AG10803 (cell line): ENCODE measurements around the gene NOS1.
"Not testable (repeated sequence)": the region's sequence is repeated elsewhere in the genome, so short reads cannot be mapped to it uniquely, and the experiment has no call there.

Experiments used
- DNase-seq: peaks from one replicate; pipeline ENCODE4 v3.0.0; 2010; ENCODE audit warnings: low read depth
- H3K4me3 ChIP-seq: 2 replicates; pipeline ENCODE4 v1.5.1; 2011; ENCODE audit warnings: mild to moderate bottlenecking, low read length, control low read depth
- CTCF ChIP-seq: conservative IDR thresholded peaks from 2 replicates; pipeline ENCODE4 v1.5.1; 2011; ENCODE audit warnings: mild to moderate bottlenecking, low read length, control low read depth, inconsistent platforms

NOS1 gene

GRCh38 chr12:117400912-117401311, 39.5 kb upstream of the NOS1 start:
- H3K4me3 ChIP-seq = no peak overlapping the region
- no peak for DNase-seq
- TF ChIP-seq CTCF = no peak

GRCh38 chr12:117398482-117398881, 37.1 kb upstream of the NOS1 start:
- H3K4me3 ChIP-seq, DNase-seq: not testable (repeated sequence)

- TF ChIP-seq CTCF = no peak
Measured at GRCh38 chr12:117395766-117396165, 34.3 kb upstream of the NOS1 start.

GRCh38 chr12:117394491-117394890, 33.1 kb upstream of the NOS1 start:
- no peak for DNase-seq
- H3K4me3 ChIP-seq = no peak overlapping the region
- no peak for TF ChIP-seq CTCF

More at GRCh38 chr12:117395766-117396165, 34.3 kb upstream of the NOS1 start:
- no peak for DNase-seq
- no peak overlapping the region for H3K4me3 ChIP-seq

GRCh38 chr12:117393656-117394055, 32.2 kb upstream of the NOS1 start:
- no peak for DNase-seq
- no peak for TF ChIP-seq CTCF
- H3K4me3 ChIP-seq = no peak overlapping the region

- no peak for TF ChIP-seq CTCF
- no peak for DNase-seq
- no peak overlapping the region for H3K4me3 ChIP-seq
Measured at GRCh38 chr12:117390866-117391265, 29.4 kb upstream of the NOS1 start.

- H3K4me3 ChIP-seq = no peak overlapping the region
- no peak for TF ChIP-seq CTCF
- no peak for DNase-seq
Measured at GRCh38 chr12:117388951-117389446, 27.6 kb upstream of the NOS1 start.

- no peak for TF ChIP-seq CTCF
- H3K4me3 ChIP-seq = no peak overlapping the region
- DNase-seq = no peak
Measured at GRCh38 chr12:117387832-117388231, 26.4 kb upstream of the NOS1 start.
